SU-DHL-6 (cell line): Measurements from ENCODE around the gene GPR55.

Experiments
- H2AFZ ChIP-seq: fragments of 200-600 bp; sonication (generic); 2 replicates; pipeline ENCODE4 v1.6.1; 2014; ENCODE audit warnings: low read depth, mild to moderate bottlenecking, moderate library complexity, mixed read lengths, antibody characterized with exemption, low read length; ENCODE audit not compliant: severe bottlenecking
- H3F3A ChIP-seq: fragments of 200-600 bp; shearing (Covaris generic); 2 replicates; pipeline ENCODE4 v1.6.0; 2016; ENCODE audit warnings: antibody characterized with exemption, mild to moderate bottlenecking; ENCODE audit not compliant: insufficient read depth
- H3K27ac ChIP-seq: fragments of 200-600 bp; sonication (generic); 2 replicates; pipeline ENCODE4 v1.5.1; 2016; ENCODE audit warnings: low read depth, mild to moderate bottlenecking, low read length, moderate library complexity, mixed read lengths
- H3K27me3 ChIP-seq: fragments of 200-600 bp; sonication (generic), shearing (Covaris generic); 2 replicates; pipeline ENCODE4 v1.6.0; 2014; ENCODE audit warnings: mild to moderate bottlenecking, low read length
- H3K36me3 ChIP-seq: fragments of 200-600 bp; sonication (generic); 2 replicates; pipeline ENCODE4 v1.6.1; 2014; ENCODE audit warnings: mild to moderate bottlenecking, low read length, mixed read lengths
- H3K4me2 ChIP-seq: fragments of 300-600, 200-600 bp; shearing (Covaris generic), sonication (generic); 2 replicates; pipeline ENCODE4 v1.6.0; 2014; ENCODE audit warnings: low read length, low read depth, mild to moderate bottlenecking; ENCODE audit not compliant: poor library complexity, severe bottlenecking
- H3K4me3 ChIP-seq: fragments of 200-600 bp; sonication (generic); 2 replicates; pipeline ENCODE4 v1.5.1; 2014; ENCODE audit warnings: antibody characterized with exemption, low read length, mild to moderate bottlenecking, mixed read lengths; ENCODE audit not compliant: insufficient read depth, poor library complexity, severe bottlenecking
- H3K79me2 ChIP-seq: fragments of 200-600 bp; sonication (generic); 2 replicates; pipeline ENCODE4 v1.6.1; 2014; ENCODE audit warnings: mild to moderate bottlenecking, low read length, moderate library complexity; ENCODE audit not compliant: insufficient read depth
- H3K9ac ChIP-seq: fragments of 200-600 bp; sonication (generic); 2 replicates; pipeline ENCODE4 v1.7.0; 2014; ENCODE audit warnings: mild to moderate bottlenecking, low read length
- H3K9me2 ChIP-seq: fragments of 200-600 bp; sonication (generic); replicated peaks from 2 replicates; pipeline ENCODE4 v1.6.1; 2014; ENCODE audit warnings: low read length; ENCODE audit not compliant: insufficient read depth
- H3K9me3 ChIP-seq: fragments of 200-600 bp; sonication (generic); 2 replicates; pipeline ENCODE4 v1.6.1; 2014; ENCODE audit warnings: low read length, mixed read lengths; ENCODE audit not compliant: insufficient read depth
- H4K20me1 ChIP-seq: fragments of 200-600 bp; sonication (generic); 2 replicates; pipeline ENCODE4 v1.6.1; 2014; ENCODE audit warnings: low read depth, mild to moderate bottlenecking, antibody characterized with exemption, low read length, moderate library complexity, mixed read lengths
- EZH2phosphoT487 ChIP-seq: fragments of 200-600 bp; sonication (generic), shearing (Covaris generic); conservative IDR thresholded peaks from 2 replicates; pipeline ENCODE4 v1.6.1; 2018; ENCODE audit warnings: mild to moderate bottlenecking, antibody characterized with exemption, low read length, moderate library complexity, mixed read lengths
- TF ChIP-seq, protein P1 (sequence below): fragments of 200-600 bp; sonication (generic); IDR thresholded peaks from one replicate; pipeline ENCODE4 v1.5.1; 2017; ENCODE audit warnings: antibody characterized with exemption, mild to moderate bottlenecking, low read length, moderate library complexity; ENCODE audit not compliant: insufficient read depth, poor library complexity, severe bottlenecking

GPR55 gene

DNA sequence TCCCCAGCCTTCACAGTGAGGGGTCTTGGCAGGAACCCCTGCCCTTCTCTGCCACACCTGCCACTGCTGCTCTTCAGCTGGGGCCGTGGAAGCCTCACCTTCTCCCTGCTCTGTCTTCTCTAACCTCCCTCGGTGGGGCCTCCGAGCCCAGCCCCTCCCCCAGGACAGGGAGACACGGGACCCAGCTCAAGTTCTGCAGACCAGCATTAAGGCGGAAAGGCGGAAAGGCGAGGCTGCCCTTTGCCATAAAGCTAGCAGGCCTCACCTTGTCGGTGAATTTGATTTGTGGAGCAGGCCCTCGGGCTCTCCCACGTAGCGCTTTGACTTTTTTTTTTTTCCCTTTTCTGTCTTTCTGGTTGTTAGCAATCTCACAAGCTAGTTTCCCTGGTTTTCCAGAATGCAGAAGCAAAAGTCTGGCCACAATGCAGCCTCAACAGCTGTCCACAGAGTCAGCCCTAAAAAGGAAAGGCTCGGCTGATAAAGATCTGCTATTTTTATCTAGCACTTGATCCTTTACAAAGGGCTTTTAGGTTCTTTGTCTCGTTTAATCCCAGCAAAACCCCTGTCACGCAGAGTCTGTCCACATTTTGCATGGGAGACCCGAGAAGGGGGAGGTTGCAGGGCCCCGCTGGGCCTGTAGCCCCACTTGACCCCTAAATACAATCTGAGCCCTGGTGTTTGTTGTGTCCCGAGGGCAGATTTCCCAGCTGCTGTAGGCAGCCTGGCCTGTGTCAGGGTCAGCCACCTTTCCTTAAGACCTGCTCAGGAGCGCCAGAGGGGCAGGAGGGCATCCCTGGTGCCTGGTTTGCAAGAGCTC, 54.3 kb downstream of the GPR55 start:
- Histone ChIP-seq H4K20me1 (no peaks in the 10 kb centered on the region), H3K36me3 (no peaks in the 10 kb centered on the region), H3K4me2 (no peak overlapping the region), H3K79me2 (no peaks in the 10 kb centered on the region), H2AFZ (no peak overlapping the region), H3K4me3 (no peak overlapping the region), H3K9me3 (no peaks in the 10 kb centered on the region), H3F3A (no peaks in the 10 kb centered on the region), H3K27ac (no peak overlapping the region), H3K27me3 (no peaks in the 10 kb centered on the region), H3K9ac (no peak overlapping the region), H3K9me2 (no peaks in the 10 kb centered on the region)
- TF ChIP-seq, protein P1, sequence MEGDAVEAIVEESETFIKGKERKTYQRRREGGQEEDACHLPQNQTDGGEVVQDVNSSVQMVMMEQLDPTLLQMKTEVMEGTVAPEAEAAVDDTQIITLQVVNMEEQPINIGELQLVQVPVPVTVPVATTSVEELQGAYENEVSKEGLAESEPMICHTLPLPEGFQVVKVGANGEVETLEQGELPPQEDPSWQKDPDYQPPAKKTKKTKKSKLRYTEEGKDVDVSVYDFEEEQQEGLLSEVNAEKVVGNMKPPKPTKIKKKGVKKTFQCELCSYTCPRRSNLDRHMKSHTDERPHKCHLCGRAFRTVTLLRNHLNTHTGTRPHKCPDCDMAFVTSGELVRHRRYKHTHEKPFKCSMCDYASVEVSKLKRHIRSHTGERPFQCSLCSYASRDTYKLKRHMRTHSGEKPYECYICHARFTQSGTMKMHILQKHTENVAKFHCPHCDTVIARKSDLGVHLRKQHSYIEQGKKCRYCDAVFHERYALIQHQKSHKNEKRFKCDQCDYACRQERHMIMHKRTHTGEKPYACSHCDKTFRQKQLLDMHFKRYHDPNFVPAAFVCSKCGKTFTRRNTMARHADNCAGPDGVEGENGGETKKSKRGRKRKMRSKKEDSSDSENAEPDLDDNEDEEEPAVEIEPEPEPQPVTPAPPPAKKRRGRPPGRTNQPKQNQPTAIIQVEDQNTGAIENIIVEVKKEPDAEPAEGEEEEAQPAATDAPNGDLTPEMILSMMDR, result no peak
- no peak for TF ChIP-seq EZH2phosphoT487

DNA sequence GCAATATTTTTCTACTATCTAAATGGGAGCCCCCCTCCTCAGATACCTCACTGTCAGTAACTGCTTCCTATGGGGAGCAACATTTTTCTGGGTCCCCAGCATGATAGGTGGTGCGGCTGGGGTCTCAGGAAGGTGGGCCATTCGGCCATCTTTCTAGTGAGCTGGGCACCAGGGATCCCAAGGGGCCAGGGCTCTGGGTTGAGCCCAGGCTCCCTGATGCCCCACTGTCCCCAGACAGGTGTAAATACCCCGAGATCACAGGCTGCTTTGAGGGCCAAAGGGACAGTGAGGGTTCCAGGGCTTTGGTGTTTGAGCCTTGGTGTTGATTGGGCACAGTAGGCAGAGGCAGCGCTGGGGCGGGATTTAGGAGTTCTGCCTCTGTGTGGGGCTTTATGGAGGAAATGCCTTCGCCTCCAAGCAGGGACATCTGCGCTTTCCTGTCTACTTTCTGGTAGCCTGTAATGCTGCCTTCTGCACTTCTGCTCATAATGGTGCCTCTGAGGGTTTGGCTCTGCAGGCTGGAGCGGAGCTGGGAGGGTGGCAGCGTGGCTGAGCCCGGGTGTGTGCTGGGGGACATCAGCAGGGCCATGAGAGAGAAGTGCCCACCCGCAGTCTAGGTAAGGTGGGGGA, 55.0 kb downstream of the GPR55 start:
- H4K20me1 ChIP-seq, result no peaks in the 10 kb centered on the region
- TF ChIP-seq, protein P1, result no peak
- no peak for TF ChIP-seq EZH2phosphoT487

DNA sequence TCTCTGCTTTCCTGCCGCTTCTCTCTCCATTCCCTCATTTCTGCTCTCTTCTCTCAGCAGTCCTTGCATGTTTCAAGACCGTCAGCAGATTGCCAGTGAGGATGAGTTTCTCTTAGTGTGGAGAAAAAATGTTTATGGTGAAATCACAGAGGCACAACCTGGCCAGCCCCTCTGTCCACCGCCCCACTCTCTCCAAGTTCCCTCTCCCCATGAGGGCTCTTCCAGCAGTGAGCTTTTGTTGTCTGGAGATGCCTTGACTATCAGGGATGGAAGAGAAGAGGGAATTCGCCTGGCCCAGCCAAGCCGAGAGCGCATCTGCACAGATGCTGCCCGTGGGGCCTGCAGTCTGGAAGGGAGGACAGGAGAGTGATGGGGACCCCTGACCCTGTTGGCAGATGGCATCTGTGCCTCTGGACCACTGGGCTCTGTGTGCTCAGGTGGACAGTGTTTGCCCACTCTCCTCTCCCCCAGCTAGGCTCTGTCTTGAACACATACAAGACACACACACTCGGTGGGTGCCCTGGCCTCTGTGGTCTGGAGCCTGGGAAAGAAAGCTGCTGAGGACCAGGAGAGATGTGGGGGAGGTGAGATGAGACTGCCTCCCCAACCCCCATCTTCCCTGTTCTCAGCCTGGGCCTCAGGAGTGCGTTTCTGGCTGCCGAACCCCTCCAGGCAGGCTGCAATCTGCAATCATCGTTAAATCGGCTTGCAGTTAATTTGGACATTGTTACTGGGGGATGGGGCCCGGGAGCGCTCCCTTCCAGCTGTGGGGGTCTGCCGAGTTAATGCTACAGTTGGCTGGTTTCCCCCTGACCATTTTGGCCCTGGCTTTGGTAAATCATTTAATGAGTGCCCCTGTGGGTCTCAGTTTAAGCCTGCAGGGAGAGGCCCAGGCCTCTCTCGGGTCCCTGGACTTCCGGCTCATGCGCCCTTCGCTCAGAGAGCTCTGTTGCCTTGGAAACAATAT, 55.8 kb downstream of the GPR55 start:
- Histone ChIP-seq H3K79me2 (no peaks in the 10 kb centered on the region), H3K9me3 (no peaks in the 10 kb centered on the region), H2AFZ (no peak overlapping the region), H3K27ac (no peak overlapping the region), H3K27me3 (no peaks in the 10 kb centered on the region), H4K20me1 (no peaks in the 10 kb centered on the region), H3K4me2 (no peak overlapping the region), H3K9ac (no peak overlapping the region), H3F3A (no peaks in the 10 kb centered on the region), H3K4me3 (no peak overlapping the region), H3K9me2 (no peaks in the 10 kb centered on the region), H3K36me3 (no peaks in the 10 kb centered on the region)
- TF ChIP-seq, protein P1, result no peak
- TF ChIP-seq EZH2phosphoT487, result no peak

More for the DNA sequence above, 55.0 kb downstream of the GPR55 start:
- no peaks in the 10 kb centered on the region for H3K36me3 ChIP-seq
- H3K27ac ChIP-seq, result no peak overlapping the region
- no peaks in the 10 kb centered on the region for H3K27me3 ChIP-seq
- no peak overlapping the region for H3K9ac ChIP-seq
- no peak overlapping the region for H3K4me2 ChIP-seq
- no peaks in the 10 kb centered on the region for H3K9me3 ChIP-seq
- no peak overlapping the region for H2AFZ ChIP-seq
- H3F3A ChIP-seq, result no peaks in the 10 kb centered on the region
- H3K79me2 ChIP-seq, result no peaks in the 10 kb centered on the region
- H3K9me2 ChIP-seq, result no peaks in the 10 kb centered on the region
- H3K4me3 ChIP-seq, result no peak overlapping the region
